Sigmoid colon (tissue), 4 donors: ENCODE data around the gene SLC7A5.

Experiments used
- CTCF ChIP-seq, 4 experiments: fragments of 450-650 bp in 3 of 4; fragments of 200-600 bp in 1 of 4; IDR thresholded peaks; one replicate each; pipeline ENCODE4 v1.5.1; 2016 to 2019; ENCODE audit warnings: antibody characterized with exemption in 4 of 4, mild to moderate bottlenecking in 3 of 4, moderate library complexity in 2 of 4
- EP300 ChIP-seq, 4 donors: sonication (generic); formaldehyde crosslinking; IDR thresholded peaks; one replicate each; pipeline ENCODE4 v1.6.1; 2017; ENCODE audit warnings: antibody characterized with exemption in 4 of 4
- POLR2A ChIP-seq, 2 donors: fragments of 450-650 bp; IDR thresholded peaks; one replicate each; pipeline ENCODE4 v1.6.1; 2016; ENCODE audit warnings: antibody characterized with exemption in 2 of 2, mild to moderate bottlenecking in 2 of 2, moderate library complexity in 2 of 2
- POLR2AphosphoS5 ChIP-seq, 4 donors: sonication (generic); formaldehyde crosslinking; IDR thresholded peaks; one replicate each; pipeline ENCODE4 v1.6.1; 2017; ENCODE audit warnings: antibody characterized with exemption in 4 of 4

GRCh38 chr16:87851601-87852000, 17.7 kb downstream of the SLC7A5 start:
- TF ChIP-seq CTCF (IDR thresholded peaks at IDR 0.05) (no peak), POLR2A (IDR thresholded peaks at IDR 0.05) (no peak), POLR2AphosphoS5 (IDR thresholded peaks at IDR 0.05) (no peak), EP300 (IDR thresholded peaks at IDR 0.05) (no peak)
